HCT116 (cell line): ENCODE measurements around the gene LMBR1L. TPM values are rescaled to one million over a fixed set of nuclear protein-coding genes. Genes with fewer than 3 reads are reported as not detected.

Source experiments
- ATAC-seq: fragments of 200-7000 bp; cut with Tn5 transposase; 2 replicates; pipeline ENCODE4 v1.9.1; 2020; ENCODE audit warnings: mild to moderate bottlenecking, moderate library complexity
- BruUV-seq: library from RNA; stranded (reverse); fragments of 400-500 nt; replicated peaks from 2 replicates; lab custom pipeline; 2021; lab: Mats Ljungman, UMichigan
- CTCF ChIA-PET: fragments of 300-600 bp; sonication (Branson Sonifier 250); formaldehyde crosslinking; loops from one replicate; lab custom pipeline; 2021; ENCODE audit warnings: antibody characterized with exemption; lab: Charles Lee
- POLR2A ChIA-PET: fragments of 300-600, 350-600 bp; sonication (Branson Sonifier 250); formaldehyde crosslinking; loops from one replicate; lab custom pipeline; 2021; ENCODE audit warnings: antibody characterized with exemption; lab: Charles Lee
- RAD21 ChIA-PET, 2 experiments: fragments of 300-600 bp; sonication (Branson Sonifier 250); formaldehyde crosslinking; loops; one replicate each; lab custom pipeline; 2023; ENCODE audit warnings: low total read pairs in 2 of 2; ENCODE audit not compliant: uncharacterized antibody in 2 of 2, unreplicated experiment in 2 of 2, low non-redundant PET in 1 of 2; lab: Charles Lee
- DNase-seq: peaks from one replicate; pipeline ENCODE4 v3.0.0-alpha.2; 2010; ENCODE audit warnings: low read depth, low spot score
- H2AFZ ChIP-seq: fragments of 200-600 bp; shearing (Covaris generic), sonication (generic); 2 replicates; pipeline ENCODE4 v1.6.1; 2017; ENCODE audit warnings: low read depth, mixed run types, mixed read lengths, antibody characterized with exemption, low read length; ENCODE audit not compliant: poor library complexity, severe bottlenecking
- H3K27ac ChIP-seq: 2 replicates; pipeline ENCODE4 v1.5.1; 2012; ENCODE audit warnings: low read depth, low read length
- H3K27me3 ChIP-seq: fragments of 200-600 bp; sonication (generic); 2 replicates; pipeline ENCODE4 v1.6.1; 2016; ENCODE audit warnings: mixed run types, low read length, mixed read lengths; ENCODE audit not compliant: insufficient read depth
- H3K36me3 ChIP-seq, 2 experiments: fragments of 200-500 bp in 1 of 2; fragments of 200-600 bp in 1 of 2; sonication (Bioruptor generic) in 1 of 2; sonication (generic) in 1 of 2; 2 replicates each; pipeline versions ENCODE4 v1.5.1 to v1.6.1; 2014 to 2016; ENCODE audit warnings: low read length in 2 of 2, inconsistent platforms in 1 of 2, mixed read lengths in 1 of 2, mixed run types in 1 of 2; ENCODE audit not compliant: insufficient read depth in 2 of 2, control insufficient read depth in 1 of 2
- H3K4me1 ChIP-seq, 2 experiments: fragments of 200-600 bp in 1 of 2; sonication (generic) in 1 of 2; 2 replicates each; pipeline versions ENCODE4 v1.5.1 to v1.6.1; 2012 to 2017; ENCODE audit warnings: low read length in 2 of 2, inconsistent platforms in 1 of 2, mild to moderate bottlenecking in 1 of 2, mixed read lengths in 1 of 2, mixed run types in 1 of 2, moderate library complexity in 1 of 2; ENCODE audit not compliant: insufficient read depth in 2 of 2, control insufficient read depth in 1 of 2
- H3K4me2 ChIP-seq: fragments of 200-600 bp; sonication (generic); 2 replicates; pipeline ENCODE4 v1.6.1; 2017; ENCODE audit warnings: mixed run types, low read length, mixed read lengths
- H3K4me3 ChIP-seq, 2 experiments: fragments of 200-600 bp in 1 of 2; sonication (generic) in 1 of 2; replicated peaks in 1 of 2; 2 replicates each; pipeline ENCODE4 v1.5.1; 2011 to 2016; ENCODE audit warnings: low read length in 2 of 2, control low read depth in 1 of 2, low read depth in 1 of 2, mild to moderate bottlenecking in 1 of 2, mixed read lengths in 1 of 2, mixed run types in 1 of 2
- H3K79me2 ChIP-seq: fragments of 200-600 bp; sonication (generic); 2 replicates; pipeline ENCODE4 v1.6.1; 2017; ENCODE audit warnings: mild to moderate bottlenecking, mixed run types, low read length, moderate library complexity, mixed read lengths; ENCODE audit not compliant: insufficient read depth
- H3K9ac ChIP-seq: fragments of 200-600 bp; sonication (generic); 2 replicates; pipeline ENCODE4 v1.6.1; 2016; ENCODE audit warnings: low read length, mixed read lengths
- H3K9me2 ChIP-seq: fragments of 200-600 bp; sonication (generic), shearing (Covaris generic); 2 replicates; pipeline ENCODE4 v1.6.1; 2017; ENCODE audit warnings: mixed run types, mild to moderate bottlenecking, moderate library complexity; ENCODE audit not compliant: insufficient read depth
- H3K9me3 ChIP-seq, 2 experiments: fragments of 200-500 bp in 1 of 2; fragments of 200-600 bp in 1 of 2; sonication (Bioruptor generic) in 1 of 2; sonication (generic) in 1 of 2; 2 replicates each; pipeline ENCODE4 v1.6.1; 2014 to 2017; ENCODE audit warnings: low read length in 2 of 2, mixed read lengths in 2 of 2, inconsistent platforms in 1 of 2, low read depth in 1 of 2, mild to moderate bottlenecking in 1 of 2, mixed run types in 1 of 2, moderate library complexity in 1 of 2; ENCODE audit not compliant: control insufficient read depth in 1 of 2, insufficient read depth in 1 of 2
- H4K20me1 ChIP-seq: fragments of 200-600 bp; sonication (generic), shearing (Covaris generic); 2 replicates; pipeline ENCODE4 v1.6.1; 2017; ENCODE audit warnings: mixed run types, mild to moderate bottlenecking, moderate library complexity; ENCODE audit not compliant: insufficient read depth
- CBX3 ChIP-seq: IDR thresholded peaks from 2 replicates; pipeline ENCODE4 v1.6.1; 2012; ENCODE audit warnings: low read depth
- EGR1 ChIP-seq: IDR thresholded peaks from 2 replicates; pipeline ENCODE4 v1.6.1; 2012; ENCODE audit warnings: low read depth
- ELF1 ChIP-seq: IDR thresholded peaks from 2 replicates; pipeline ENCODE4 v1.6.1; 2012; ENCODE audit warnings: low read depth, borderline replicate concordance
- EZH2 ChIP-seq: fragments of 200-600 bp; sonication (generic); IDR thresholded peaks from 2 replicates; pipeline ENCODE4 v1.6.1; 2017; ENCODE audit warnings: antibody characterized with exemption, mixed run types
- FOSL1 ChIP-seq: IDR thresholded peaks from 2 replicates; pipeline ENCODE4 v1.6.1; 2012; ENCODE audit warnings: low read depth
- POLR2A ChIP-seq: IDR thresholded peaks from 2 replicates; pipeline ENCODE4 v1.7.0; 2011; ENCODE audit warnings: borderline replicate concordance; ENCODE audit not compliant: insufficient read depth, insufficient read length; ENCODE audit errors: extremely low read depth
- POLR2AphosphoS5 ChIP-seq: IDR thresholded peaks from 2 replicates; pipeline ENCODE4 v1.6.1; 2011; ENCODE audit warnings: mild to moderate bottlenecking, low read depth, low read length, moderate library complexity
- RAD21 ChIP-seq: IDR thresholded peaks from 2 replicates; pipeline ENCODE4 v1.6.1; 2012; ENCODE audit warnings: low read depth, mild to moderate bottlenecking
- SIN3A ChIP-seq: IDR thresholded peaks from 2 replicates; pipeline ENCODE4 v1.6.1; 2012; ENCODE audit warnings: low read depth
- SP1 ChIP-seq: IDR thresholded peaks from 2 replicates; pipeline ENCODE4 v1.6.1; 2012; ENCODE audit warnings: low read depth
- TCF7L2 ChIP-seq: IDR thresholded peaks from 2 replicates; pipeline ENCODE4 v1.7.0; 2011; ENCODE audit warnings: borderline replicate concordance, inconsistent platforms; ENCODE audit not compliant: insufficient read depth, insufficient read length; ENCODE audit errors: extremely low read depth
- YY1 ChIP-seq: IDR thresholded peaks from 2 replicates; pipeline ENCODE4 v1.6.1; 2011; ENCODE audit warnings: low read length, low read depth, moderate library complexity, mild to moderate bottlenecking; ENCODE audit not compliant: insufficient replicate concordance; ENCODE audit errors: extremely low read depth
- ZFX ChIP-seq: fragments of 450-650 bp; IDR thresholded peaks from 2 replicates; pipeline ENCODE4 v1.6.1; 2017
- ZNF274 ChIP-seq: fragments of 200-500 bp; sonication (Bioruptor generic); IDR thresholded peaks from 2 replicates; pipeline ENCODE4 v1.6.1; 2014; ENCODE audit warnings: mild to moderate bottlenecking, low read depth, low read length, inconsistent platforms
- intact Hi-C: fragments of 100-400 bp; cut with micrococcal nuclease; formaldehyde crosslinking; loops from 2 replicates; pipeline ENCODE4 v1.10.0; 2022
- total RNA-seq: library from RNA; stranded (reverse); gene quantifications from one replicate; pipeline ENCODE4 v1.2.1, GENCODE V29; 2021; ENCODE audit not compliant: unreplicated experiment
- TF ChIP-seq, protein P1 (sequence below), 3 experiments: fragments of 200-600 bp in 1 of 3; sonication (generic) in 1 of 3; IDR thresholded peaks in 2 of 3; conservative IDR thresholded peaks in 1 of 3; 2 replicates each; pipeline ENCODE4 v1.5.1; 2012 to 2017; ENCODE audit warnings: low read depth in 2 of 3, low read length in 2 of 3, antibody characterized with exemption in 1 of 3, borderline replicate concordance in 1 of 3, control low read depth in 1 of 3, mild to moderate bottlenecking in 1 of 3, mixed read lengths in 1 of 3, mixed run types in 1 of 3, moderate library complexity in 1 of 3; ENCODE audit not compliant: insufficient read depth in 1 of 3
- TF ChIP-seq, protein P2 (sequence below): IDR thresholded peaks from 2 replicates; pipeline ENCODE4 v1.6.1; 2012; ENCODE audit warnings: low read depth
- TF ChIP-seq, protein P3 (sequence below): IDR thresholded peaks from 2 replicates; pipeline ENCODE4 v1.6.1; 2011; ENCODE audit warnings: mild to moderate bottlenecking, low read length, moderate library complexity; ENCODE audit not compliant: insufficient replicate concordance; ENCODE audit errors: extremely low read depth
- TF ChIP-seq, protein P4 (sequence below): IDR thresholded peaks from 2 replicates; pipeline ENCODE4 v1.6.1; 2012

Gene LMBR1L
- total RNA-seq, 1 experiment from 2014 or later: 44.4 TPM

DNA sequence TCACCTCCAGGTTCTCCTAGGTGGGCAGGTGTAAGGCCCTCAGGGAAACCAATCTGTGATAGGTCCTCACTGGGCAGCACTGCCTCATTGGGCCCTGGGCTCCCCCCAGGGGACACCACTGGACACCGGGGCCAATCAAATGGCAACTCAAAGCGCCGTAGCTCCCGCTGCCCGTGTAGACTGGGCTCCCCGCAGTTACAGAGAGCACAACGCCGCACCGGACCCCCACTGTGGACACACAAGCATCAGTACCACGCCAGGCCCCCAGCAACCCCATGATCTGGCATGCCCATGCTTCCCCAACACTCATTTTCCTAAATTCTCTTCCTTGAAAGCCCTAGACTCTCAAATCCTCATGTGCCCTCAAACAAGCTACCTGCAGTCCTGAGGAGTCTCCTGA is 56.1 kb downstream of the LMBR1L start:
- intact Hi-C loops: no loop called here

More for the DNA sequence above, 56.1 kb downstream of the LMBR1L start:
- no peaks in the 10 kb centered on the region for H3K9me3 ChIP-seq
- no peaks in the 10 kb centered on the region for H3K27me3 ChIP-seq
- H3K4me1 ChIP-seq: peaks cover 17 to 35% of the 10 kb centered on the region in 2 experiments
- H3K79me2 ChIP-seq: peaks cover 84% of the 10 kb centered on the region
- no peak for ATAC-seq
- H3K4me3 ChIP-seq: no peak overlapping the region
- ChIA-PET POLR2A (no interaction called here), RAD21 (no interaction called here), CTCF (no interaction called here)
- H3K9me2 ChIP-seq: no peaks in the 10 kb centered on the region
- H3K36me3 ChIP-seq: peaks cover 35 to 48% of the 10 kb centered on the region in 2 experiments
- H4K20me1 ChIP-seq: no peaks in the 10 kb centered on the region
- no peak overlapping the region for H3K27ac ChIP-seq
- no peak for TF ChIP-seq POLR2AphosphoS5
- TF ChIP-seq, protein P1, sequence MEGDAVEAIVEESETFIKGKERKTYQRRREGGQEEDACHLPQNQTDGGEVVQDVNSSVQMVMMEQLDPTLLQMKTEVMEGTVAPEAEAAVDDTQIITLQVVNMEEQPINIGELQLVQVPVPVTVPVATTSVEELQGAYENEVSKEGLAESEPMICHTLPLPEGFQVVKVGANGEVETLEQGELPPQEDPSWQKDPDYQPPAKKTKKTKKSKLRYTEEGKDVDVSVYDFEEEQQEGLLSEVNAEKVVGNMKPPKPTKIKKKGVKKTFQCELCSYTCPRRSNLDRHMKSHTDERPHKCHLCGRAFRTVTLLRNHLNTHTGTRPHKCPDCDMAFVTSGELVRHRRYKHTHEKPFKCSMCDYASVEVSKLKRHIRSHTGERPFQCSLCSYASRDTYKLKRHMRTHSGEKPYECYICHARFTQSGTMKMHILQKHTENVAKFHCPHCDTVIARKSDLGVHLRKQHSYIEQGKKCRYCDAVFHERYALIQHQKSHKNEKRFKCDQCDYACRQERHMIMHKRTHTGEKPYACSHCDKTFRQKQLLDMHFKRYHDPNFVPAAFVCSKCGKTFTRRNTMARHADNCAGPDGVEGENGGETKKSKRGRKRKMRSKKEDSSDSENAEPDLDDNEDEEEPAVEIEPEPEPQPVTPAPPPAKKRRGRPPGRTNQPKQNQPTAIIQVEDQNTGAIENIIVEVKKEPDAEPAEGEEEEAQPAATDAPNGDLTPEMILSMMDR (IDR thresholded peaks at IDR 0.05 in 2 of 3, conservative IDR thresholded peaks at IDR 0.05 in 1 of 3; ENCODE audit: borderline replicate concordance in 1 of 3, insufficient read depth in 1 of 3, low read depth in 2 of 3, low read length in 2 of 3): no peak
- TF ChIP-seq, protein P2, sequence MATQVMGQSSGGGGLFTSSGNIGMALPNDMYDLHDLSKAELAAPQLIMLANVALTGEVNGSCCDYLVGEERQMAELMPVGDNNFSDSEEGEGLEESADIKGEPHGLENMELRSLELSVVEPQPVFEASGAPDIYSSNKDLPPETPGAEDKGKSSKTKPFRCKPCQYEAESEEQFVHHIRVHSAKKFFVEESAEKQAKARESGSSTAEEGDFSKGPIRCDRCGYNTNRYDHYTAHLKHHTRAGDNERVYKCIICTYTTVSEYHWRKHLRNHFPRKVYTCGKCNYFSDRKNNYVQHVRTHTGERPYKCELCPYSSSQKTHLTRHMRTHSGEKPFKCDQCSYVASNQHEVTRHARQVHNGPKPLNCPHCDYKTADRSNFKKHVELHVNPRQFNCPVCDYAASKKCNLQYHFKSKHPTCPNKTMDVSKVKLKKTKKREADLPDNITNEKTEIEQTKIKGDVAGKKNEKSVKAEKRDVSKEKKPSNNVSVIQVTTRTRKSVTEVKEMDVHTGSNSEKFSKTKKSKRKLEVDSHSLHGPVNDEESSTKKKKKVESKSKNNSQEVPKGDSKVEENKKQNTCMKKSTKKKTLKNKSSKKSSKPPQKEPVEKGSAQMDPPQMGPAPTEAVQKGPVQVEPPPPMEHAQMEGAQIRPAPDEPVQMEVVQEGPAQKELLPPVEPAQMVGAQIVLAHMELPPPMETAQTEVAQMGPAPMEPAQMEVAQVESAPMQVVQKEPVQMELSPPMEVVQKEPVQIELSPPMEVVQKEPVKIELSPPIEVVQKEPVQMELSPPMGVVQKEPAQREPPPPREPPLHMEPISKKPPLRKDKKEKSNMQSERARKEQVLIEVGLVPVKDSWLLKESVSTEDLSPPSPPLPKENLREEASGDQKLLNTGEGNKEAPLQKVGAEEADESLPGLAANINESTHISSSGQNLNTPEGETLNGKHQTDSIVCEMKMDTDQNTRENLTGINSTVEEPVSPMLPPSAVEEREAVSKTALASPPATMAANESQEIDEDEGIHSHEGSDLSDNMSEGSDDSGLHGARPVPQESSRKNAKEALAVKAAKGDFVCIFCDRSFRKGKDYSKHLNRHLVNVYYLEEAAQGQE: no peak
- TF ChIP-seq RAD21: no peak
- TF ChIP-seq EZH2: no peak
- no peak for TF ChIP-seq EGR1
- TF ChIP-seq CBX3: no peak
- no peak for TF ChIP-seq ZFX
- TF ChIP-seq FOSL1: no peak
- no peak for TF ChIP-seq SP1
- no peak for TF ChIP-seq ZNF274
- TF ChIP-seq, protein P3, sequence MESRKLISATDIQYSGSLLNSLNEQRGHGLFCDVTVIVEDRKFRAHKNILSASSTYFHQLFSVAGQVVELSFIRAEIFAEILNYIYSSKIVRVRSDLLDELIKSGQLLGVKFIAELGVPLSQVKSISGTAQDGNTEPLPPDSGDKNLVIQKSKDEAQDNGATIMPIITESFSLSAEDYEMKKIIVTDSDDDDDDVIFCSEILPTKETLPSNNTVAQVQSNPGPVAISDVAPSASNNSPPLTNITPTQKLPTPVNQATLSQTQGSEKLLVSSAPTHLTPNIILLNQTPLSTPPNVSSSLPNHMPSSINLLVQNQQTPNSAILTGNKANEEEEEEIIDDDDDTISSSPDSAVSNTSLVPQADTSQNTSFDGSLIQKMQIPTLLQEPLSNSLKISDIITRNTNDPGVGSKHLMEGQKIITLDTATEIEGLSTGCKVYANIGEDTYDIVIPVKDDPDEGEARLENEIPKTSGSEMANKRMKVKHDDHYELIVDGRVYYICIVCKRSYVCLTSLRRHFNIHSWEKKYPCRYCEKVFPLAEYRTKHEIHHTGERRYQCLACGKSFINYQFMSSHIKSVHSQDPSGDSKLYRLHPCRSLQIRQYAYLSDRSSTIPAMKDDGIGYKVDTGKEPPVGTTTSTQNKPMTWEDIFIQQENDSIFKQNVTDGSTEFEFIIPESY: no peak
- TF ChIP-seq, protein P4, sequence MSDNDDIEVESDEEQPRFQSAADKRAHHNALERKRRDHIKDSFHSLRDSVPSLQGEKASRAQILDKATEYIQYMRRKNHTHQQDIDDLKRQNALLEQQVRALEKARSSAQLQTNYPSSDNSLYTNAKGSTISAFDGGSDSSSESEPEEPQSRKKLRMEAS: no peak
- TF ChIP-seq POLR2A: no peak
- no peak for TF ChIP-seq ELF1
- TF ChIP-seq YY1: no peak
- TF ChIP-seq TCF7L2: no peak
- no peak for TF ChIP-seq SIN3A
- BruUV-seq: no TSS peak
- H2AFZ ChIP-seq: no peak overlapping the region
- H3K9ac ChIP-seq: no peak overlapping the region
- H3K4me2 ChIP-seq: no peak overlapping the region
- no peak for DNase-seq
